ENCODE measurements around the gene L3MBTL4. TPM values are rescaled to one million over a fixed set of nuclear protein-coding genes. Genes with fewer than 3 reads are reported as not detected.
"Not testable (repeated sequence)": the region's sequence is repeated elsewhere in the genome, so short reads cannot be mapped to it uniquely, and the experiment has no call there.

Gene L3MBTL4
- polyA plus RNA-seq, 1 of the 3 experiments (the other 2 are of a cell fraction) = 0.02 TPM

- Histone ChIP-seq H3K4me2 (no peak overlapping the region), H2AFZ (ENCODE audit: low read depth) (no peak overlapping the region), H3F3A (replicated peaks; ENCODE audit: insufficient read depth) (no peaks in the 10 kb centered on the region), H3K27me3 (ENCODE audit: insufficient read depth) (no peaks in the 10 kb centered on the region), H4K20me1 (ENCODE audit: insufficient read depth) (no peaks in the 10 kb centered on the region), H3K36me3 (replicated peaks in 1 of 2; ENCODE audit: control insufficient read depth in 1 of 2, insufficient read depth in 2 of 2, low read length in 1 of 2) (no peaks in the 10 kb centered on the region), H3K79me2 (ENCODE audit: insufficient read depth) (no peaks in the 10 kb centered on the region), H3K4me3 (ENCODE audit: low read depth in 2 of 2, low read length in 1 of 2) (no peak overlapping the region), H3K9me3 (no peaks in the 10 kb centered on the region), H3K27ac (ENCODE audit: low read depth in 2 of 2, low read length in 1 of 2) (no peak overlapping the region), H3K9ac (no peak overlapping the region), H3K9me2 (no peaks in the 10 kb centered on the region), H3K4me1 (ENCODE audit: control insufficient read depth in 1 of 2, insufficient read depth in 2 of 2, low read depth in 1 of 2, low read length in 1 of 2) (no peaks in the 10 kb centered on the region)
- POLR2A ChIA-PET = no interaction called here
- CTCF ChIA-PET = no interaction called here
- TF ChIP-seq FOXJ3 (CRISPR knock-in tag; IDR thresholded peaks at IDR 0.05) (no peak), MEF2A (IDR thresholded peaks at IDR 0.05; ENCODE audit: borderline replicate concordance, low read depth) (no peak), TEAD4 (IDR thresholded peaks at IDR 0.05; ENCODE audit: borderline replicate concordance, insufficient read depth) (no peak), EP300 (IDR thresholded peaks at IDR 0.05; ENCODE audit: borderline replicate concordance in 1 of 2, low read depth in 1 of 2, low read length in 1 of 2) (no peak), USF2 (IDR thresholded peaks at IDR 0.05; ENCODE audit: borderline replicate concordance, low read depth, low read length) (no peak), NFIC (IDR thresholded peaks at IDR 0.05; ENCODE audit: borderline replicate concordance) (no peak)
- no peak for DNase-seq
- WGBS (ENCODE audit: low lambda C conversion rate) = 65% methylated on average over 3 of the region's 3 CpGs
These were observed 275.7 kb downstream of the L3MBTL4 start for GRCh38 chr18:6139007-6139406.

- H3K79me2 ChIP-seq (ENCODE audit: insufficient read depth); H3K36me3 ChIP-seq (replicated peaks in 1 of 2; ENCODE audit: control insufficient read depth in 1 of 2, insufficient read depth in 2 of 2, low read length in 1 of 2); CTCF ChIA-PET; H3K4me1 ChIP-seq (ENCODE audit: control insufficient read depth in 1 of 2, insufficient read depth in 2 of 2, low read depth in 1 of 2, low read length in 1 of 2); H3K9ac ChIP-seq; POLR2A ChIA-PET; H3K9me3 ChIP-seq; DNase-seq; H3K27ac ChIP-seq (ENCODE audit: low read depth in 2 of 2, low read length in 1 of 2); H3K4me3 ChIP-seq (ENCODE audit: low read depth in 2 of 2, low read length in 1 of 2); H2AFZ ChIP-seq (ENCODE audit: low read depth); H3F3A ChIP-seq (replicated peaks; ENCODE audit: insufficient read depth); H3K27me3 ChIP-seq (ENCODE audit: insufficient read depth); H3K4me2 ChIP-seq; H3K9me2 ChIP-seq; H4K20me1 ChIP-seq (ENCODE audit: insufficient read depth): not testable (repeated sequence)
- WGBS (ENCODE audit: low lambda C conversion rate) = 29% methylated on average over 1 of the region's 1 CpG
These were observed 278.8 kb downstream of the L3MBTL4 start for GRCh38 chr18:6135901-6136300.

- H3K27ac ChIP-seq (ENCODE audit: low read depth in 2 of 2, low read length in 1 of 2); DNase-seq; H3K27me3 ChIP-seq (ENCODE audit: insufficient read depth); H3K36me3 ChIP-seq (replicated peaks in 1 of 2; ENCODE audit: control insufficient read depth in 1 of 2, insufficient read depth in 2 of 2, low read length in 1 of 2); CTCF ChIA-PET; H3K9ac ChIP-seq; H3K4me2 ChIP-seq; H3K9me2 ChIP-seq; H3F3A ChIP-seq (replicated peaks; ENCODE audit: insufficient read depth); H4K20me1 ChIP-seq (ENCODE audit: insufficient read depth); POLR2A ChIA-PET; H3K4me1 ChIP-seq (ENCODE audit: control insufficient read depth in 1 of 2, insufficient read depth in 2 of 2, low read depth in 1 of 2, low read length in 1 of 2); H3K79me2 ChIP-seq (ENCODE audit: insufficient read depth); H2AFZ ChIP-seq (ENCODE audit: low read depth); H3K9me3 ChIP-seq; H3K4me3 ChIP-seq (ENCODE audit: low read depth in 2 of 2, low read length in 1 of 2): not testable (repeated sequence)
- 71% methylated on average over 2 of the region's 2 CpGs for WGBS (ENCODE audit: low lambda C conversion rate)
These were observed 279.7 kb downstream of the L3MBTL4 start for GRCh38 chr18:6135029-6135428.

Measured in SK-N-SH (cell line).